SU-DHL-6 (cell line): ENCODE results near the gene UBA6.

Source experiments
- H2AFZ ChIP-seq: fragments of 200-600 bp; sonication (generic); 2 replicates; pipeline ENCODE4 v1.6.1; 2014; ENCODE audit warnings: low read depth, mild to moderate bottlenecking, moderate library complexity, mixed read lengths, antibody characterized with exemption, low read length; ENCODE audit not compliant: severe bottlenecking
- H3F3A ChIP-seq: fragments of 200-600 bp; shearing (Covaris generic); 2 replicates; pipeline ENCODE4 v1.6.0; 2016; ENCODE audit warnings: antibody characterized with exemption, mild to moderate bottlenecking; ENCODE audit not compliant: insufficient read depth
- H3K27ac ChIP-seq: fragments of 200-600 bp; sonication (generic); 2 replicates; pipeline ENCODE4 v1.5.1; 2016; ENCODE audit warnings: low read depth, mild to moderate bottlenecking, low read length, moderate library complexity, mixed read lengths
- H3K27me3 ChIP-seq: fragments of 200-600 bp; sonication (generic), shearing (Covaris generic); 2 replicates; pipeline ENCODE4 v1.6.0; 2014; ENCODE audit warnings: mild to moderate bottlenecking, low read length
- H3K36me3 ChIP-seq: fragments of 200-600 bp; sonication (generic); 2 replicates; pipeline ENCODE4 v1.6.1; 2014; ENCODE audit warnings: mild to moderate bottlenecking, low read length, mixed read lengths
- H3K4me2 ChIP-seq: fragments of 300-600, 200-600 bp; shearing (Covaris generic), sonication (generic); 2 replicates; pipeline ENCODE4 v1.6.0; 2014; ENCODE audit warnings: low read length, low read depth, mild to moderate bottlenecking; ENCODE audit not compliant: poor library complexity, severe bottlenecking
- H3K4me3 ChIP-seq: fragments of 200-600 bp; sonication (generic); 2 replicates; pipeline ENCODE4 v1.5.1; 2014; ENCODE audit warnings: antibody characterized with exemption, low read length, mild to moderate bottlenecking, mixed read lengths; ENCODE audit not compliant: insufficient read depth, poor library complexity, severe bottlenecking
- H3K79me2 ChIP-seq: fragments of 200-600 bp; sonication (generic); 2 replicates; pipeline ENCODE4 v1.6.1; 2014; ENCODE audit warnings: mild to moderate bottlenecking, low read length, moderate library complexity; ENCODE audit not compliant: insufficient read depth
- H3K9ac ChIP-seq: fragments of 200-600 bp; sonication (generic); 2 replicates; pipeline ENCODE4 v1.7.0; 2014; ENCODE audit warnings: mild to moderate bottlenecking, low read length
- H3K9me2 ChIP-seq: fragments of 200-600 bp; sonication (generic); replicated peaks from 2 replicates; pipeline ENCODE4 v1.6.1; 2014; ENCODE audit warnings: low read length; ENCODE audit not compliant: insufficient read depth
- H3K9me3 ChIP-seq: fragments of 200-600 bp; sonication (generic); 2 replicates; pipeline ENCODE4 v1.6.1; 2014; ENCODE audit warnings: low read length, mixed read lengths; ENCODE audit not compliant: insufficient read depth
- H4K20me1 ChIP-seq: fragments of 200-600 bp; sonication (generic); 2 replicates; pipeline ENCODE4 v1.6.1; 2014; ENCODE audit warnings: low read depth, mild to moderate bottlenecking, antibody characterized with exemption, low read length, moderate library complexity, mixed read lengths
- EZH2phosphoT487 ChIP-seq: fragments of 200-600 bp; sonication (generic), shearing (Covaris generic); conservative IDR thresholded peaks from 2 replicates; pipeline ENCODE4 v1.6.1; 2018; ENCODE audit warnings: mild to moderate bottlenecking, antibody characterized with exemption, low read length, moderate library complexity, mixed read lengths
- TF ChIP-seq, protein P1 (sequence below): fragments of 200-600 bp; sonication (generic); IDR thresholded peaks from one replicate; pipeline ENCODE4 v1.5.1; 2017; ENCODE audit warnings: antibody characterized with exemption, mild to moderate bottlenecking, low read length, moderate library complexity; ENCODE audit not compliant: insufficient read depth, poor library complexity, severe bottlenecking

UBA6 gene

DNA sequence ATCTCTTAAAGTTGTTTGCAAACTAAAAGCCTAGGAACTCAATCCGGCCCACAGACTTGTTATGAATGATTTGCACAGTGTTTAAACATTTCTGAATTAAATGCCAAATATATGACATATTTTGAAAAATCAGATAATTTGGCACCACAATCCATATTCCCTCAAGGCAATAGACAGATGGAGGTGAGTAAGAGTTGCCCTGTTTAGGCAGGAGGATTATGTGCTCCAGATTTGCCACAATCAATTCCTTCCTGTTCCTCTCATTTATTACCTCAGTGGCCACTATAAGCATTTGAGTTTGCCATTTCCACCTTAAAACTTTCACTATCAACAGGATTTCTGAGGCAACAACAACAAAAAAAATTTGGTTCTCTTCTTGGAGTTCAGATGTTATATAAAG lies 18.7 kb downstream of the UBA6 start:
- Histone ChIP-seq H3K9me3 (no peaks in the 10 kb centered on the region), H3K27ac (no peak overlapping the region)

DNA sequence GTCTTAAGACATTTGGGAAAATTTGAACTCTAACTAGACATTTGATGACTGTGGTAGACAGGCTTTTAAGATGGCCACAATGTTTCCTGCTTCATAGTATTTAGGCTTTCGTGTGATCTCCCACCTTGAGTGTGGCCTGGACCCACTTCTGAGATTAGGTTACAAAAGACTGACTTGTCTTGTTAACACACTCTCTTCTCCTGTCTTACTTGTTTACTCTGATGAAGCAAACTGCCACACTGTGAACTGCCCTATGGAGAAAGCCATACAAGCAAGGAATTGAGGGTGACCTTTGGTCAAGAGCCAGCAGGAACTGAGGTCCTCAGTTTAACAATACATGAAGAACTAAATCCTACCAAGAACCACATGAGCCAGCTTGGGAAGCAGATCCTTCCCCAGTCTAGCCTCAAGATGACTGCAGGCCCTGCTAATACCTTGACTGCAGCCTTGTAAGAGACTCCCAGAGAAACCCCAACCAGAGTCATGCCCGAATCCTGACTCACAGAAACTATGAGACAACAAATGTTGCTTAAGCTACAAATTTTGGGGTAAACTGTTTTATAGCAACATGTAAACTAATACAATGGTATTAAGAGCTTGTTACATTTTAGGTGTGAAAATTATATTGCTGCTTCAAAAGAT lies 20.3 kb downstream of the UBA6 start:
- Histone ChIP-seq H3K9me3 (no peaks in the 10 kb centered on the region), H2AFZ (no peak overlapping the region), H3K79me2 (no peaks in the 10 kb centered on the region), H3K4me3 (no peak overlapping the region), H3K36me3 (peaks cover 15% of the 10 kb centered on the region), H3K9me2 (no peaks in the 10 kb centered on the region), H4K20me1 (no peaks in the 10 kb centered on the region), H3K27ac (no peak overlapping the region), H3K9ac (no peak overlapping the region), H3K27me3 (no peaks in the 10 kb centered on the region), H3K4me2 (no peak overlapping the region), H3F3A (no peaks in the 10 kb centered on the region)
- TF ChIP-seq, protein P1, sequence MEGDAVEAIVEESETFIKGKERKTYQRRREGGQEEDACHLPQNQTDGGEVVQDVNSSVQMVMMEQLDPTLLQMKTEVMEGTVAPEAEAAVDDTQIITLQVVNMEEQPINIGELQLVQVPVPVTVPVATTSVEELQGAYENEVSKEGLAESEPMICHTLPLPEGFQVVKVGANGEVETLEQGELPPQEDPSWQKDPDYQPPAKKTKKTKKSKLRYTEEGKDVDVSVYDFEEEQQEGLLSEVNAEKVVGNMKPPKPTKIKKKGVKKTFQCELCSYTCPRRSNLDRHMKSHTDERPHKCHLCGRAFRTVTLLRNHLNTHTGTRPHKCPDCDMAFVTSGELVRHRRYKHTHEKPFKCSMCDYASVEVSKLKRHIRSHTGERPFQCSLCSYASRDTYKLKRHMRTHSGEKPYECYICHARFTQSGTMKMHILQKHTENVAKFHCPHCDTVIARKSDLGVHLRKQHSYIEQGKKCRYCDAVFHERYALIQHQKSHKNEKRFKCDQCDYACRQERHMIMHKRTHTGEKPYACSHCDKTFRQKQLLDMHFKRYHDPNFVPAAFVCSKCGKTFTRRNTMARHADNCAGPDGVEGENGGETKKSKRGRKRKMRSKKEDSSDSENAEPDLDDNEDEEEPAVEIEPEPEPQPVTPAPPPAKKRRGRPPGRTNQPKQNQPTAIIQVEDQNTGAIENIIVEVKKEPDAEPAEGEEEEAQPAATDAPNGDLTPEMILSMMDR: no peak
- TF ChIP-seq EZH2phosphoT487: no peak

More for the DNA sequence above, 18.7 kb downstream of the UBA6 start:
- Histone ChIP-seq H3F3A (no peaks in the 10 kb centered on the region), H3K4me2 (no peak overlapping the region), H3K9ac (no peak overlapping the region), H3K4me3 (no peak overlapping the region), H3K9me2 (no peaks in the 10 kb centered on the region), H2AFZ (no peak overlapping the region), H3K79me2 (no peaks in the 10 kb centered on the region), H3K36me3 (peaks cover 5% of the 10 kb centered on the region; the same call in 1 of the 2 replicates), H3K27me3 (no peaks in the 10 kb centered on the region), H4K20me1 (no peaks in the 10 kb centered on the region)
- no peak for TF ChIP-seq EZH2phosphoT487
- TF ChIP-seq, protein P1: no peak

DNA sequence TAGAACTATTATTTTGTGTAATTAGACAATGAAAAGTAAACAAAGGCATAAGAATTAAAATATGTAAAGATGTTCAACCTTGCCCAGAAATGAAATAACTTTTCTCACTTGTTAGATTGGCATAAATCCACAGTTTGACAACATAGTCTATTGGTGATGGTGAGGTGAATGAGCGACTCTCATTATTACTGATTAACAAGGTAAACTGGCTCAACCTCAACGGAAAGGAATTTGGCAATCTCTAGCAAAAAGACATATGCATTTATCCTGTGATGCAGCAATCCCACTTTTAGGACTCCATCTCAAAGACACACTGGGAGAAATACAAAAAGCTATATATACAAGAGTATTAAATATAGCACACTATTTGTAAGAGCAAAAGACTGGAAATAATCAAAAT lies 22.3 kb downstream of the UBA6 start:
- Histone ChIP-seq H2AFZ (no peak overlapping the region), H3K9me2 (no peaks in the 10 kb centered on the region), H3F3A (no peaks in the 10 kb centered on the region), H3K27ac (no peak overlapping the region), H3K79me2 (no peaks in the 10 kb centered on the region), H3K4me3 (no peak overlapping the region), H3K4me2 (no peak overlapping the region), H4K20me1 (no peaks in the 10 kb centered on the region), H3K36me3 (peaks cover 15% of the 10 kb centered on the region), H3K27me3 (no peaks in the 10 kb centered on the region), H3K9ac (no peak overlapping the region), H3K9me3 (no peaks in the 10 kb centered on the region)
- TF ChIP-seq, protein P1: no peak
- no peak for TF ChIP-seq EZH2phosphoT487
